Nephron (organoid): ENCODE data around the gene RELB.
A peak's percentile ranks its signal among the peaks of the same experiment; 100 is the strongest.
"Not testable (repeated sequence)": the region's sequence is repeated elsewhere in the genome, so short reads cannot be mapped to it uniquely, and the experiment has no call there.

Source experiments
- H3K27ac Mint-ChIP-seq, 3 experiments: 2 replicates each; pipeline ENCODE4 v1.8.0; 2020; ENCODE audit warnings: mixed read lengths in 3 of 3, mild to moderate bottlenecking in 2 of 3, moderate library complexity in 1 of 3
- H3K27me3 Mint-ChIP-seq: 2 replicates; pipeline ENCODE4 v1.8.0; 2021; ENCODE audit warnings: low read depth, mild to moderate bottlenecking, moderate library complexity, mixed read lengths
- H3K36me3 Mint-ChIP-seq: 2 replicates; pipeline ENCODE4 v1.8.0; 2020; ENCODE audit warnings: low read depth, mixed read lengths
- H3K4me1 Mint-ChIP-seq: 2 replicates; pipeline ENCODE4 v1.8.0; 2020; ENCODE audit warnings: mixed read lengths
- H3K4me3 Mint-ChIP-seq, 3 experiments: 2 replicates each; pipeline ENCODE4 v1.8.0; 2020; ENCODE audit warnings: mild to moderate bottlenecking in 3 of 3, mixed read lengths in 3 of 3, moderate library complexity in 2 of 3
- H3K9me3 Mint-ChIP-seq: 2 replicates; pipeline ENCODE4 v1.8.0; 2020; ENCODE audit warnings: mixed read lengths
- CTCF ChIP-seq, 3 experiments: fragments of 200-600 bp; sonication (generic); IDR thresholded peaks; one replicate each; pipeline ENCODE4 v1.5.0; 2021; ENCODE audit warnings: antibody characterized with exemption in 3 of 3; ENCODE audit not compliant: unreplicated experiment in 3 of 3

Gene RELB

DNA sequence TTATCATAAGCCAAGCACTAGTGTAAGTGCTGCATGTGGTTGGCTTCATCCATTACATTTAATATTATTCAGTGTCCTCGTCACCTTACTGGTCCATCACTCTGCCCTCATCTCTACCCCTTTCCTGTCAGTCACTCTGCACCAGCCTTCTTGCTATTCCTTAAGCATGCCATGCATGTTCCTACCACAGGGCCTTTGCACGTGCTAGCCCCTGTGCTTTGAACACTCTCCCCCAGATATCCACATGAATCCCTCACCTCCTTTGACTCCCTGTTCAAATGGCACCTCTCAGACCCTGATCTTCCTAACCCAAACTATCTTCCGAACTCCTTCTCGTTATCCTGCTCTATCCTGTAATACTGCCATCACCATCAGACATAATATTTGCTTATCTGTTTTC is 3.2 kb upstream of the RELB start:
- H3K36me3 Mint-ChIP-seq, result peaks cover 11% of the 10 kb centered on the region

GRCh38 chr19:44999131-44999925 is 1.9 kb upstream of the RELB start:
- Mint-ChIP-seq H3K4me3 (peak overlapping the region; percentile 72 to 88 (median 85)), H3K27ac (peak overlapping the region in 1 of 3 experiments; percentile 87)
- not testable (repeated sequence) for H3K9me3 Mint-ChIP-seq, H3K4me1 Mint-ChIP-seq, H3K36me3 Mint-ChIP-seq, H3K27me3 Mint-ChIP-seq

More for the DNA sequence above, 3.2 kb upstream of the RELB start:
- Mint-ChIP-seq H3K9me3 (no peaks in the 10 kb centered on the region), H3K27ac (no peak overlapping the region), H3K4me1 (peaks cover 6% of the 10 kb centered on the region), H3K27me3 (no peaks in the 10 kb centered on the region), H3K4me3 (peak overlapping the region in 1 of 3 experiments; percentile 5)
- TF ChIP-seq CTCF (IDR thresholded peaks at IDR 0.05; ENCODE audit: unreplicated experiment in 3 of 3), result no peak

DNA sequence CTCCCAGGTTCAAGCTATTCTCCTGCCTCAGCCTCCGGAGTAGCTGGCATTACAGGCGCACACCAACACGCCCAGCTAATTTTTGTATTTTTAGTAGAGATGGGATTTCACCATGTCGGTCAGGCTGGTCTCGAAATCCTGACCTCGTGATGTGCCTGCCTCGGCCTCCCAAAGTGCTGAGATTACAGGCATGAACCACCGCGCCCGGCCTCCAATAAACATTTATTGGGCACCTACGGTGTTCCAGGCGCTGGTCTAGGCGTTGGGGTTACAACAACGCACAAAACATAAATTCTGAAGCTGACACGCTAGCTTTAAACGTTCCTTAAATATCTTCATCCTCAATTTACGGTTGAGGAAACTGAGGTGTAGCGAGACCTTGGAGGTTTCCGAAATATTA is 599 bp upstream of the RELB start:
- H3K9me3 Mint-ChIP-seq, H3K36me3 Mint-ChIP-seq, H3K27me3 Mint-ChIP-seq, H3K27ac Mint-ChIP-seq, H3K4me1 Mint-ChIP-seq: not testable (repeated sequence)
- peak overlapping the region; percentile 72 to 88 (median 85) for H3K4me3 Mint-ChIP-seq

- Mint-ChIP-seq H3K9me3 (no peaks in the 10 kb centered on the region), H3K4me1 (peaks cover 6% of the 10 kb centered on the region), H3K27me3 (no peaks in the 10 kb centered on the region), H3K27ac (no peak overlapping the region), H3K4me3 (no peak overlapping the region), H3K36me3 (peaks cover 11% of the 10 kb centered on the region)
- TF ChIP-seq CTCF (IDR thresholded peaks at IDR 0.05; ENCODE audit: unreplicated experiment in 3 of 3), result no peak
These were observed 2.2 kb downstream of the RELB start for GRCh38 chr19:45003485-45003884.

DNA sequence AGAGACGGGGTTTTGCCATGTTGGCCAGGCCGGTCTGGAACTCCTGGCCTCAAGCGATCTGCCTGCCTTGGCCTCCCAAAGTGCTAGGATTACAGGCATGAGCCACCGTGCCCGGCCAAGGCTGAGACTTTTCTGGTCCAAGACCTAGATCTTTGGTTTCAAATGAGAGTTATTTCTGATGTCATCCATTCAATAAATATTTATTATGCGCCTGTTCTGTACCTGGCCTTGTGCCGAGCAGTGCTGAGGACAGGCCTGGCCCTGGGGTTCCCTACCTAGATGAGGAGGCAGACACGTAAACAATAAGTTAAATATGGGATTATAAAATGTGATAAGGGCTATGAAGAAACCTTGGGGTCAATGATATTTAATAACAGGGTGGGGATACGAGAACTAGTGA is 4.5 kb downstream of the RELB start:
- Mint-ChIP-seq H3K4me3 (no peak overlapping the region), H3K9me3 (no peaks in the 10 kb centered on the region), H3K4me1 (peaks cover 6% of the 10 kb centered on the region), H3K27me3 (no peaks in the 10 kb centered on the region), H3K36me3 (peaks cover 11% of the 10 kb centered on the region), H3K27ac (no peak overlapping the region)
- TF ChIP-seq CTCF (IDR thresholded peaks at IDR 0.05; ENCODE audit: unreplicated experiment in 3 of 3), result no peak

DNA sequence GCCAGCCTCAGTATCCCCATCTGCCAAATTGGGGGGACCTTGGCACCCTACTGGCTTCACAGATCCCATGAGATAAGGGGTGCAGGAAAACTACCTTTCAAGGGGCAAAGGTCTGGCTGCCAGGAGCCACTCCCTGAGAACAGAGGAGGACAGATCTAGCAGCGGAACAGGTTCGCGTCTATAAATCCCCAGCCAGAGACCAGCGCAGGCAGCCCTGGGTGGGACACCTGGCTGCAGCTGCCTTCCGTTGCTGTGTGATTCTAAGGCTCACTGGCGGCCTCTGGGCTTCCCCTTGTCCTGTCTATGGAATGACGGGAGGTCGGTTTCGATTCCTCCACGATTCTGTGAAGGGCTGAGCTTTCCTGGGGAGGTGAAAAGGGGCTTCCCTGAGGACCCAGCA is 7.3 kb downstream of the RELB start:
- no peak overlapping the region for H3K4me3 Mint-ChIP-seq
- no peak for TF ChIP-seq CTCF (IDR thresholded peaks at IDR 0.05; ENCODE audit: unreplicated experiment in 3 of 3)
- H3K4me1 Mint-ChIP-seq, result no peaks in the 10 kb centered on the region
- peaks cover 10% of the 10 kb centered on the region for H3K36me3 Mint-ChIP-seq
- no peak overlapping the region for H3K27ac Mint-ChIP-seq
- no peaks in the 10 kb centered on the region for H3K9me3 Mint-ChIP-seq
- no peaks in the 10 kb centered on the region for H3K27me3 Mint-ChIP-seq

- H3K4me3 Mint-ChIP-seq, result no peak overlapping the region
- peaks cover 10% of the 10 kb centered on the region for H3K36me3 Mint-ChIP-seq
- no peaks in the 10 kb centered on the region for H3K9me3 Mint-ChIP-seq
- no peaks in the 10 kb centered on the region for H3K4me1 Mint-ChIP-seq
- no peak for TF ChIP-seq CTCF (IDR thresholded peaks at IDR 0.05; ENCODE audit: unreplicated experiment in 3 of 3)
- no peaks in the 10 kb centered on the region for H3K27me3 Mint-ChIP-seq
- no peak overlapping the region for H3K27ac Mint-ChIP-seq
These were observed 8.5 kb downstream of the RELB start for GRCh38 chr19:45009625-45010255.
